GM20431 (cell line): ENCODE data around the gene ZNF330.

Experiments used
- in situ Hi-C: fragments of 300-500 bp; cut with MseI, MboI; formaldehyde crosslinking; loops from one replicate; pipeline ENCODE4 v1.15.0; 2020; ENCODE audit warnings: low sequenced_read_pairs; ENCODE audit not compliant: unreplicated experiment

ZNF330 gene

GRCh38 chr4:141229408-141230101 lies 8.9 kb downstream of the ZNF330 start:
- in situ Hi-C loops: no loop called here

- in situ Hi-C loops: no loop called here
These were observed 13.0 kb downstream of the ZNF330 start for GRCh38 chr4:141233673-141234072.

GRCh38 chr4:141238186-141238585 lies 17.5 kb downstream of the ZNF330 start:
- in situ Hi-C loops: no loop called here

- in situ Hi-C loops: no loop called here
These were observed 19.6 kb downstream of the ZNF330 start for GRCh38 chr4:141240259-141240658.

GRCh38 chr4:141240671-141241070 lies 20.0 kb downstream of the ZNF330 start:
- in situ Hi-C loops: no loop called here

- in situ Hi-C loops: no loop called here
These were observed 21.3 kb downstream of the ZNF330 start for GRCh38 chr4:141241986-141242385.

GRCh38 chr4:141244419-141244818 lies 23.7 kb downstream of the ZNF330 start:
- in situ Hi-C loops: no loop called here

GRCh38 chr4:141246243-141246642 lies 25.5 kb downstream of the ZNF330 start:
- in situ Hi-C loops: no loop called here

- in situ Hi-C loops: no loop called here
These were observed 26.2 kb downstream of the ZNF330 start for GRCh38 chr4:141246683-141247429.

GRCh38 chr4:141247430-141247780 lies 26.7 kb downstream of the ZNF330 start:
- in situ Hi-C loops: no loop called here

- in situ Hi-C loops: no loop called here
These were observed 27.3 kb downstream of the ZNF330 start for GRCh38 chr4:141248029-141248428.

GRCh38 chr4:141248486-141248885 lies 27.8 kb downstream of the ZNF330 start:
- in situ Hi-C loops: no loop called here

GRCh38 chr4:141254326-141254725 lies 33.6 kb downstream of the ZNF330 start:
- in situ Hi-C loops: no loop called here

GRCh38 chr4:141255016-141255415 lies 34.3 kb downstream of the ZNF330 start:
- in situ Hi-C loops: no loop called here

GRCh38 chr4:141258558-141258957 lies 37.9 kb downstream of the ZNF330 start:
- in situ Hi-C loops: no loop called here

GRCh38 chr4:141275834-141276233 lies 55.1 kb downstream of the ZNF330 start:
- in situ Hi-C loops: no loop called here

GRCh38 chr4:141283152-141283551 lies 62.5 kb downstream of the ZNF330 start:
- in situ Hi-C loops: no loop called here

GRCh38 chr4:141283563-141283962 lies 62.9 kb downstream of the ZNF330 start:
- in situ Hi-C loops: no loop called here
